NT2/D1 (cell line): ENCODE results near the gene KIF23.

Experiments
- DNase-seq: peaks from one replicate; pipeline ENCODE4 v3.0.0-alpha.2; 2011; ENCODE audit warnings: low read depth, low spot score
- H3K27me3 ChIP-seq: 2 replicates; pipeline ENCODE4 v1.6.0; 2011; ENCODE audit warnings: mild to moderate bottlenecking; ENCODE audit not compliant: insufficient read length, insufficient read depth
- H3K36me3 ChIP-seq: 2 replicates; pipeline ENCODE4 v1.6.1; 2011; ENCODE audit warnings: mild to moderate bottlenecking, low read length, mixed read lengths; ENCODE audit not compliant: insufficient read depth, insufficient read length
- H3K4me1 ChIP-seq: 2 replicates; pipeline ENCODE4 v1.5.1; 2011; ENCODE audit not compliant: insufficient read depth, insufficient read length
- H3K4me3 ChIP-seq: 2 replicates; pipeline ENCODE4 v1.5.1; 2011; ENCODE audit warnings: low read depth; ENCODE audit not compliant: insufficient read length
- H3K9ac ChIP-seq: 2 replicates; pipeline ENCODE4 v1.6.0; 2011; ENCODE audit warnings: low read depth; ENCODE audit not compliant: insufficient read length
- H3K9me3 ChIP-seq: 2 replicates; pipeline ENCODE4 v1.5.1; 2011; ENCODE audit warnings: mild to moderate bottlenecking, low read length; ENCODE audit not compliant: insufficient read depth
- SUZ12 ChIP-seq: IDR thresholded peaks from 2 replicates; pipeline ENCODE4 v1.6.1; 2011; ENCODE audit not compliant: insufficient read length, insufficient read depth; ENCODE audit errors: extremely low read depth
- YY1 ChIP-seq: IDR thresholded peaks from 2 replicates; pipeline ENCODE4 v1.6.1; 2011; ENCODE audit not compliant: insufficient read length, insufficient read depth
- ZNF274 ChIP-seq: IDR thresholded peaks from 2 replicates; pipeline ENCODE4 v1.6.1; 2011; ENCODE audit warnings: mild to moderate bottlenecking, low read depth, low read length

Gene KIF23

GRCh38 chr15:69496001-69496400 lies 81.9 kb downstream of the KIF23 start:
- H3K4me1 ChIP-seq = peaks cover 4% of the 10 kb centered on the region
- H3K4me3 ChIP-seq = no peak overlapping the region
- no peak overlapping the region for H3K9ac ChIP-seq
- no peaks in the 10 kb centered on the region for H3K27me3 ChIP-seq
- TF ChIP-seq SUZ12 (no peak), YY1 (no peak), ZNF274 (no peak)
- no peaks in the 10 kb centered on the region for H3K36me3 ChIP-seq
- no peak for DNase-seq
- H3K9me3 ChIP-seq = peaks cover 10% of the 10 kb centered on the region; the same call in 1 of the 2 replicates

GRCh38 chr15:69497076-69497475 lies 82.9 kb downstream of the KIF23 start:
- TF ChIP-seq SUZ12 (no peak), YY1 (no peak), ZNF274 (no peak)
- no peak overlapping the region for H3K9ac ChIP-seq
- DNase-seq = no peak
- no peaks in the 10 kb centered on the region for H3K9me3 ChIP-seq
- no peak overlapping the region for H3K4me3 ChIP-seq
- no peaks in the 10 kb centered on the region for H3K27me3 ChIP-seq
- peaks cover 4% of the 10 kb centered on the region for H3K4me1 ChIP-seq
- H3K36me3 ChIP-seq = no peaks in the 10 kb centered on the region

- Histone ChIP-seq H3K9ac (no peak overlapping the region), H3K9me3 (no peaks in the 10 kb centered on the region), H3K36me3 (no peaks in the 10 kb centered on the region), H3K4me3 (no peak overlapping the region), H3K27me3 (no peaks in the 10 kb centered on the region), H3K4me1 (peaks cover 4% of the 10 kb centered on the region)
- no peak for DNase-seq
- no peak for TF ChIP-seq SUZ12
- no peak for TF ChIP-seq ZNF274
- TF ChIP-seq YY1 = no peak
These were observed 83.5 kb downstream of the KIF23 start for GRCh38 chr15:69497667-69498066.
